Testis (tissue), 2 donors: ENCODE data around the gene FDX1.

ENCODE experiments used
- POLR2A ChIP-seq: fragments of 450-650 bp; IDR thresholded peaks from one replicate; pipeline ENCODE4 v1.6.1; 2017; ENCODE audit warnings: antibody characterized with exemption, mild to moderate bottlenecking, moderate library complexity
- TF ChIP-seq, protein P1 (sequence below), 3 experiments: fragments of 450-650 bp in 2 of 3; fragments of 200-600 bp in 1 of 3; sonication (generic) in 1 of 3; IDR thresholded peaks; one replicate each; pipeline ENCODE4 v1.5.1; 2016 to 2019; ENCODE audit warnings: antibody characterized with exemption in 3 of 3, mild to moderate bottlenecking in 2 of 3, moderate library complexity in 1 of 3

DNA sequence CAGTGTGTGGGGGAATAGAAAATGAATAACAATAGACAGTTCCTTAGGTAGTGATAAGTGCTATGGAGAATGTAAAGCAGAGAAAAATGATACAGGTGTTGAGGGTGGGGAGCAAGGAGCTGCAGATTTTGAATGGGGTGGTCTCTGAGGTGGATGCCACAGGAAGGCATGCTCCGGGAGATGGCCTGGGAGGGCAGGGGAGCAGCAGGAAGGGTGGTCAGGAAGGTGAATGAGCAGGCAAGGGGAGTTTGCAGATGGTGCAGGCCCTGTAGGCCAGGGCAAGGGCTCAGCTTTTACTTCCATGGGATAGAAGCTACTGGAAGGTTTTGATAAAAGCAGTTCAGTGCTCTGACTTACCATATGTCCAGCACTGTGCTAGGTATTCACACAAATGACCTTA, 44.8 kb downstream of the FDX1 start:
- TF ChIP-seq, protein P1, sequence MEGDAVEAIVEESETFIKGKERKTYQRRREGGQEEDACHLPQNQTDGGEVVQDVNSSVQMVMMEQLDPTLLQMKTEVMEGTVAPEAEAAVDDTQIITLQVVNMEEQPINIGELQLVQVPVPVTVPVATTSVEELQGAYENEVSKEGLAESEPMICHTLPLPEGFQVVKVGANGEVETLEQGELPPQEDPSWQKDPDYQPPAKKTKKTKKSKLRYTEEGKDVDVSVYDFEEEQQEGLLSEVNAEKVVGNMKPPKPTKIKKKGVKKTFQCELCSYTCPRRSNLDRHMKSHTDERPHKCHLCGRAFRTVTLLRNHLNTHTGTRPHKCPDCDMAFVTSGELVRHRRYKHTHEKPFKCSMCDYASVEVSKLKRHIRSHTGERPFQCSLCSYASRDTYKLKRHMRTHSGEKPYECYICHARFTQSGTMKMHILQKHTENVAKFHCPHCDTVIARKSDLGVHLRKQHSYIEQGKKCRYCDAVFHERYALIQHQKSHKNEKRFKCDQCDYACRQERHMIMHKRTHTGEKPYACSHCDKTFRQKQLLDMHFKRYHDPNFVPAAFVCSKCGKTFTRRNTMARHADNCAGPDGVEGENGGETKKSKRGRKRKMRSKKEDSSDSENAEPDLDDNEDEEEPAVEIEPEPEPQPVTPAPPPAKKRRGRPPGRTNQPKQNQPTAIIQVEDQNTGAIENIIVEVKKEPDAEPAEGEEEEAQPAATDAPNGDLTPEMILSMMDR (IDR thresholded peaks at IDR 0.05) = no peak
- no peak for TF ChIP-seq POLR2A
